ENCODE results near the gene TMEM119. TPM values are rescaled to one million over a fixed set of nuclear protein-coding genes. Genes with fewer than 3 reads are reported as not detected.

Gene TMEM119
- total and polyA plus RNA-seq, 9 of the 15 experiments (the other 6 are each of a cell fraction or from before 2014, with no cell fraction given): 0.18 TPM; not detected in 8

DNA sequence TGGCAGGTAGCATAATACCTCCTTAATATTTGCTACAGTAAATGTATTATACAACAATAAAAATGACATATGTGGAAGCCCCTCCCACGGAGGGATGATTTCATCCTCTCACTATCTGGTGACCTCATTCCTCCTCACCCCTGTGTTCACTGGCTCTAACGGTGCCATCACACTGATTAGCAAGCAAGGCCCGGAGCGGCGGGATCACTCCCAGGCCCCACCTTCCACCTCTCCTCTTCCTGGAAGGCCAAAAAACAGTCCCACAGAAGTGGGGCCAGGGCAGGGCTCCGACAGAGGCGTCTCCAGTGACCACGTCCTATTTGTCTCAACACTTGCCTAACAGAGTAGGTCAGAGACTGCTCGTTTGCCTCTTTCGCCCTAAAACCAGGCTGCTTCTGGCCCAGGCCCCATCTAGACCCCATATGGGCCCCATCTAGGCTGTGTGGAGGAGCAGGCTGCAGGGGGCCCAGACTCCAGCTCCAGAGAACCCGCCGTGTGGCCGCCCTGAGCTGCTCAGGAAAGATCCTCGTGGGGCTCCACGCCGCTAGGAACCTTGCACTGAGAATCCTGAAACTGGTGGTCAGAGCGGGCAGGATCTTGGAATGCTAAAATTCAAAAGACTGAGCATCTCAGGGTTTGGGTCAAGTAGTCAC is 32.1 kb upstream of the TMEM119 start (continued):
- TF ChIP-seq, protein P1, sequence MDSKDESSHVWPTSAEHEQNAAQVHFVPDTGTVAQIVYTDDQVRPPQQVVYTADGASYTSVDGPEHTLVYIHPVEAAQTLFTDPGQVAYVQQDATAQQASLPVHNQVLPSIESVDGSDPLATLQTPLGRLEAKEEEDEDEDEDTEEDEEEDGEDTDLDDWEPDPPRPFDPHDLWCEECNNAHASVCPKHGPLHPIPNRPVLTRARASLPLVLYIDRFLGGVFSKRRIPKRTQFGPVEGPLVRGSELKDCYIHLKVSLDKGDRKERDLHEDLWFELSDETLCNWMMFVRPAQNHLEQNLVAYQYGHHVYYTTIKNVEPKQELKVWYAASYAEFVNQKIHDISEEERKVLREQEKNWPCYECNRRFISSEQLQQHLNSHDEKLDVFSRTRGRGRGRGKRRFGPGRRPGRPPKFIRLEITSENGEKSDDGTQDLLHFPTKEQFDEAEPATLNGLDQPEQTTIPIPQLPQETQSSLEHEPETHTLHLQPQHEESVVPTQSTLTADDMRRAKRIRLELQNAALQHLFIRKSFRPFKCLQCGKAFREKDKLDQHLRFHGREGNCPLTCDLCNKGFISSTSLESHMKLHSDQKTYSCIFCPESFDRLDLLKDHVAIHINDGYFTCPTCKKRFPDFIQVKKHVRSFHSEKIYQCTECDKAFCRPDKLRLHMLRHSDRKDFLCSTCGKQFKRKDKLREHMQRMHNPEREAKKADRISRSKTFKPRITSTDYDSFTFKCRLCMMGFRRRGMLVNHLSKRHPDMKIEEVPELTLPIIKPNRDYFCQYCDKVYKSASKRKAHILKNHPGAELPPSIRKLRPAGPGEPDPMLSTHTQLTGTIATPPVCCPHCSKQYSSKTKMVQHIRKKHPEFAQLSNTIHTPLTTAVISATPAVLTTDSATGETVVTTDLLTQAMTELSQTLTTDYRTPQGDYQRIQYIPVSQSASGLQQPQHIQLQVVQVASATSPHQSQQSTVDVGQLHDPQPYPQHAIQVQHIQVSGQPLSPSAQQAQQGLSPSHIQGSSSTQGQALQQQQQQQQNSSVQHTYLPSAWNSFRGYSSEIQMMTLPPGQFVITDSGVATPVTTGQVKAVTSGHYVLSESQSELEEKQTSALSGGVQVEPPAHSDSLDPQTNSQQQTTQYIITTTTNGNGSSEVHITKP (IDR thresholded peaks at IDR 0.05; ENCODE audit: partially characterized antibody): peak; percentile 65
- peak; percentile 32; the same call in 1 of the 2 replicates for TF ChIP-seq NBN (IDR thresholded peaks at IDR 0.05; ENCODE audit: low read depth)
- peak; percentile 61 for TF ChIP-seq NCOR1 (IDR thresholded peaks at IDR 0.05)
- no peak for TF ChIP-seq SIRT6 (IDR thresholded peaks at IDR 0.05; ENCODE audit: low read depth, low read length)
- TF ChIP-seq CEBPG (CRISPR knock-in tag; IDR thresholded peaks at IDR 0.05): peak; percentile 9; the same call in 1 of the 2 replicates
- peak in 1 of 2 experiments; percentile 23; a peak in 2 of 4 replicates for TF ChIP-seq CEBPG (tag; conservative IDR thresholded peaks at IDR 0.05 in 1 of 2, IDR thresholded peaks at IDR 0.05 in 1 of 2)
- TF ChIP-seq ESRRA (IDR thresholded peaks at IDR 0.05; ENCODE audit: borderline replicate concordance, low read depth): 0 out of 2 replicates have a peak, but pooled peaks have one; percentile 11
- TF ChIP-seq ZNF507 (tag; conservative IDR thresholded peaks at IDR 0.05): no peak
- TF ChIP-seq, protein P2, sequence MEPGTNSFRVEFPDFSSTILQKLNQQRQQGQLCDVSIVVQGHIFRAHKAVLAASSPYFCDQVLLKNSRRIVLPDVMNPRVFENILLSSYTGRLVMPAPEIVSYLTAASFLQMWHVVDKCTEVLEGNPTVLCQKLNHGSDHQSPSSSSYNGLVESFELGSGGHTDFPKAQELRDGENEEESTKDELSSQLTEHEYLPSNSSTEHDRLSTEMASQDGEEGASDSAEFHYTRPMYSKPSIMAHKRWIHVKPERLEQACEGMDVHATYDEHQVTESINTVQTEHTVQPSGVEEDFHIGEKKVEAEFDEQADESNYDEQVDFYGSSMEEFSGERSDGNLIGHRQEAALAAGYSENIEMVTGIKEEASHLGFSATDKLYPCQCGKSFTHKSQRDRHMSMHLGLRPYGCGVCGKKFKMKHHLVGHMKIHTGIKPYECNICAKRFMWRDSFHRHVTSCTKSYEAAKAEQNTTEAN (CRISPR knock-in tag; IDR thresholded peaks at IDR 0.05): 0 out of 2 replicates have a peak, but pooled peaks have one; percentile 74
- peak; percentile 71 for TF ChIP-seq CXXC5 (CRISPR knock-in tag; IDR thresholded peaks at IDR 0.05)
- peak; percentile 44; the same call in 1 of the 2 replicates for TF ChIP-seq ZBTB7A (IDR thresholded peaks at IDR 0.05; ENCODE audit: borderline replicate concordance, control insufficient read depth, low read depth, low read length)
- TF ChIP-seq MBD2 (IDR thresholded peaks at IDR 0.05; ENCODE audit: borderline replicate concordance, low read depth): peak; percentile 71; the same call in 1 of the 2 replicates
- no peak for TF ChIP-seq LARP7 (IDR thresholded peaks at IDR 0.05)
- peak; percentile 19; the same call in 1 of the 2 replicates for TF ChIP-seq TOE1 (IDR thresholded peaks at IDR 0.05; ENCODE audit: borderline replicate concordance)
- TF ChIP-seq TOE1 (CRISPR knock-in tag; IDR thresholded peaks at IDR 0.05; ENCODE audit: borderline replicate concordance, low read depth): no peak
- TF ChIP-seq PHF21A (IDR thresholded peaks at IDR 0.05; ENCODE audit: borderline replicate concordance, low read depth): peak; percentile 46; the same call in 1 of the 2 replicates
